Measurements from ENCODE around the gene DNAAF3. TPM values are rescaled to one million over a fixed set of nuclear protein-coding genes. Genes with fewer than 3 reads are reported as not detected.
A peak's percentile ranks its signal among the peaks of the same experiment; 100 is the strongest.

Gene DNAAF3
- total RNA-seq, 2 experiments from 2014 or later = 0.65 TPM; not detected in 1

- Mint-ChIP-seq H3K27ac (peak overlapping the region; percentile 42), H3K9me3 (no peaks in the 10 kb centered on the region), H3K4me1 (peaks cover 24% of the 10 kb centered on the region), H3K4me3 (peak overlapping the region; percentile 66), H3K27me3 (no peaks in the 10 kb centered on the region), H3K36me3 (peaks cover 5% of the 10 kb centered on the region)
- ATAC-seq (ENCODE audit: low read depth) = no peak
- no peak for DNase-seq
- POLR2A ChIA-PET = no interaction called here
Measured at GRCh38 chr19:55114566-55115145, 51.8 kb downstream of the DNAAF3 start.

- no peak overlapping the region for H3K27ac Mint-ChIP-seq
- H3K4me3 Mint-ChIP-seq = no peak overlapping the region
- H3K36me3 Mint-ChIP-seq = peaks cover 13% of the 10 kb centered on the region
- H3K9me3 Mint-ChIP-seq = no peaks in the 10 kb centered on the region
- DNase-seq (no peak), ATAC-seq (ENCODE audit: low read depth) (no peak)
- no peaks in the 10 kb centered on the region for H3K27me3 Mint-ChIP-seq
- POLR2A ChIA-PET = no interaction called here
- peaks cover 19% of the 10 kb centered on the region for H3K4me1 Mint-ChIP-seq
Measured at GRCh38 chr19:55113570-55114039, 52.8 kb downstream of the DNAAF3 start.

- no peak for DNase-seq
- Mint-ChIP-seq H3K4me1 (peaks cover 17% of the 10 kb centered on the region), H3K36me3 (peaks cover 16% of the 10 kb centered on the region), H3K4me3 (no peak overlapping the region), H3K27me3 (no peaks in the 10 kb centered on the region), H3K27ac (no peak overlapping the region), H3K9me3 (no peaks in the 10 kb centered on the region)
- ATAC-seq (ENCODE audit: low read depth) = no peak
- POLR2A ChIA-PET = no interaction called here
Measured at GRCh38 chr19:55112777-55113569, 53.4 kb downstream of the DNAAF3 start.

GRCh38 chr19:55112246-55112776 is 54.1 kb downstream of the DNAAF3 start:
- no peaks in the 10 kb centered on the region for H3K27me3 Mint-ChIP-seq
- POLR2A ChIA-PET = no interaction called here

GRCh38 chr19:55111238-55111831 is 55.1 kb downstream of the DNAAF3 start:
- peaks cover 23% of the 10 kb centered on the region for H3K36me3 Mint-ChIP-seq
- POLR2A ChIA-PET = interaction anchor here (0.6 kb wide), 1 partner anchor 170 kb away, joined by 3 read pairs; no protein-coding TSS in a partner anchor
- H3K9me3 Mint-ChIP-seq = no peaks in the 10 kb centered on the region
- no peak overlapping the region for H3K27ac Mint-ChIP-seq
- no peaks in the 10 kb centered on the region for H3K27me3 Mint-ChIP-seq
- ATAC-seq (ENCODE audit: low read depth) = no peak
- DNase-seq = no peak
- no peak overlapping the region for H3K4me3 Mint-ChIP-seq
- H3K4me1 Mint-ChIP-seq = peaks cover 14% of the 10 kb centered on the region

More at GRCh38 chr19:55112246-55112776, 54.1 kb downstream of the DNAAF3 start:
- Mint-ChIP-seq H3K27ac (no peak overlapping the region), H3K4me1 (peaks cover 14% of the 10 kb centered on the region), H3K4me3 (no peak overlapping the region), H3K9me3 (no peaks in the 10 kb centered on the region), H3K36me3 (peaks cover 19% of the 10 kb centered on the region)
- DNase-seq (no peak), ATAC-seq (ENCODE audit: low read depth) (no peak)

GRCh38 chr19:55109527-55110291 is 56.7 kb downstream of the DNAAF3 start:
- no peak for DNase-seq
- Mint-ChIP-seq H3K4me1 (peaks cover 3% of the 10 kb centered on the region), H3K9me3 (no peaks in the 10 kb centered on the region), H3K27me3 (no peaks in the 10 kb centered on the region), H3K27ac (no peak overlapping the region), H3K36me3 (peaks cover 28% of the 10 kb centered on the region), H3K4me3 (no peak overlapping the region)
- ATAC-seq (ENCODE audit: low read depth) = no peak
- POLR2A ChIA-PET = no interaction called here

Small RNA genes within 50 kb of the gene (microRNA-seq; reads per million reads assigned to microRNA genes)
- gene MIR7975 = not detected

Other genes starting within 250 kb of the DNAAF3 start
- not detected for gene NLRP7, start 219.1 kb downstream of the DNAAF3 start, total RNA-seq
- gene NLRP2, start 200.2 kb downstream of the DNAAF3 start, total RNA-seq = 10 to 100 TPM; 39.3 to 47.7 TPM
- under 1 TPM in 1 of 2 experiments, not detected in 1; 0.25 TPM for gene GP6, start 128.3 kb downstream of the DNAAF3 start, total RNA-seq
- gene RDH13, start 103.5 kb downstream of the DNAAF3 start, total RNA-seq = 10 to 100 TPM; 25.9 to 28.6 TPM
- 1 to 10 TPM; 5.1 to 7.6 TPM for gene EPS8L1, start 90.7 kb downstream of the DNAAF3 start, total RNA-seq
- gene PPP1R12C, start 49.0 kb downstream of the DNAAF3 start, total RNA-seq = 100 to 1,000 TPM; 147 to 157 TPM
- gene TNNT1, start 17.4 kb downstream of the DNAAF3 start, total RNA-seq = not detected
- not detected for gene TNNI3, start 8.9 kb downstream of the DNAAF3 start, total RNA-seq
- gene SYT5, start 13.7 kb upstream of the DNAAF3 start, total RNA-seq = under 1 TPM in 1 of 2 experiments, not detected in 1; 0.39 TPM
- gene PTPRH, start 42.9 kb upstream of the DNAAF3 start, total RNA-seq = not detected
- 10 to 100 TPM; 18.8 to 19.4 TPM for gene TMEM86B, start 62.1 kb upstream of the DNAAF3 start, total RNA-seq
- gene PPP6R1, start 92.4 kb upstream of the DNAAF3 start, total RNA-seq = 100 to 1,000 TPM; 211 to 226 TPM
- gene HSPBP1, start 113.5 kb upstream of the DNAAF3 start, total RNA-seq = 10 to 100 TPM; 19.5 to 20.3 TPM
- gene BRSK1, start 117.4 kb upstream of the DNAAF3 start, total RNA-seq = 1 to 10 TPM; 9.0 TPM
- gene TMEM150B, start 158.7 kb upstream of the DNAAF3 start, total RNA-seq = 1 to 10 TPM in 1 of 2 experiments, under 1 TPM in 1; 0.51 to 1.1 TPM
- 10 to 100 TPM; 26.4 to 28.5 TPM for gene KMT5C, start 173.3 kb upstream of the DNAAF3 start, total RNA-seq
- gene COX6B2, start 188.1 kb upstream of the DNAAF3 start, total RNA-seq = under 1 TPM in 1 of 2 experiments, not detected in 1; 0.55 TPM
- gene GARIN5B, start 196.6 kb upstream of the DNAAF3 start, total RNA-seq = not detected
- under 1 TPM; 0.53 to 0.60 TPM for gene IL11, start 203.8 kb upstream of the DNAAF3 start, total RNA-seq
- gene TMEM190, start 210.2 kb upstream of the DNAAF3 start, total RNA-seq = not detected
- gene TMEM238, start 217.7 kb upstream of the DNAAF3 start, total RNA-seq = 10 to 100 TPM; 17.0 to 19.8 TPM
- gene RPL28, start 219.3 kb upstream of the DNAAF3 start, total RNA-seq = 1,000 to 10,000 TPM; 3,030 to 3,043 TPM
- gene UBE2S, start 241.2 kb upstream of the DNAAF3 start, total RNA-seq = 100 to 1,000 TPM; 184 to 203 TPM

Data from activated naive CD8-positive, alpha-beta T cell treated with anti-CD3 and anti-CD28 coated beads, Interleukin-2, amount 10 ng/mL, durations not matched to agents 7 days and 5 days (primary cell).